HG02610 (cell line): Measurements from ENCODE around the gene CAPRIN2.

Experiments
- ATAC-seq: cut with Tn5 transposase; IDR thresholded peaks from one replicate; pipeline ENCODE4 v1.9.1; 2021; ENCODE audit warnings: mild to moderate bottlenecking, moderate library complexity; ENCODE audit not compliant: unreplicated experiment

The CAPRIN2 gene, protein sequence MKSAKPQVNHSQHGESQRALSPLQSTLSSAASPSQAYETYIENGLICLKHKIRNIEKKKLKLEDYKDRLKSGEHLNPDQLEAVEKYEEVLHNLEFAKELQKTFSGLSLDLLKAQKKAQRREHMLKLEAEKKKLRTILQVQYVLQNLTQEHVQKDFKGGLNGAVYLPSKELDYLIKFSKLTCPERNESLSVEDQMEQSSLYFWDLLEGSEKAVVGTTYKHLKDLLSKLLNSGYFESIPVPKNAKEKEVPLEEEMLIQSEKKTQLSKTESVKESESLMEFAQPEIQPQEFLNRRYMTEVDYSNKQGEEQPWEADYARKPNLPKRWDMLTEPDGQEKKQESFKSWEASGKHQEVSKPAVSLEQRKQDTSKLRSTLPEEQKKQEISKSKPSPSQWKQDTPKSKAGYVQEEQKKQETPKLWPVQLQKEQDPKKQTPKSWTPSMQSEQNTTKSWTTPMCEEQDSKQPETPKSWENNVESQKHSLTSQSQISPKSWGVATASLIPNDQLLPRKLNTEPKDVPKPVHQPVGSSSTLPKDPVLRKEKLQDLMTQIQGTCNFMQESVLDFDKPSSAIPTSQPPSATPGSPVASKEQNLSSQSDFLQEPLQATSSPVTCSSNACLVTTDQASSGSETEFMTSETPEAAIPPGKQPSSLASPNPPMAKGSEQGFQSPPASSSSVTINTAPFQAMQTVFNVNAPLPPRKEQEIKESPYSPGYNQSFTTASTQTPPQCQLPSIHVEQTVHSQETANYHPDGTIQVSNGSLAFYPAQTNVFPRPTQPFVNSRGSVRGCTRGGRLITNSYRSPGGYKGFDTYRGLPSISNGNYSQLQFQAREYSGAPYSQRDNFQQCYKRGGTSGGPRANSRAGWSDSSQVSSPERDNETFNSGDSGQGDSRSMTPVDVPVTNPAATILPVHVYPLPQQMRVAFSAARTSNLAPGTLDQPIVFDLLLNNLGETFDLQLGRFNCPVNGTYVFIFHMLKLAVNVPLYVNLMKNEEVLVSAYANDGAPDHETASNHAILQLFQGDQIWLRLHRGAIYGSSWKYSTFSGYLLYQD

DNA sequence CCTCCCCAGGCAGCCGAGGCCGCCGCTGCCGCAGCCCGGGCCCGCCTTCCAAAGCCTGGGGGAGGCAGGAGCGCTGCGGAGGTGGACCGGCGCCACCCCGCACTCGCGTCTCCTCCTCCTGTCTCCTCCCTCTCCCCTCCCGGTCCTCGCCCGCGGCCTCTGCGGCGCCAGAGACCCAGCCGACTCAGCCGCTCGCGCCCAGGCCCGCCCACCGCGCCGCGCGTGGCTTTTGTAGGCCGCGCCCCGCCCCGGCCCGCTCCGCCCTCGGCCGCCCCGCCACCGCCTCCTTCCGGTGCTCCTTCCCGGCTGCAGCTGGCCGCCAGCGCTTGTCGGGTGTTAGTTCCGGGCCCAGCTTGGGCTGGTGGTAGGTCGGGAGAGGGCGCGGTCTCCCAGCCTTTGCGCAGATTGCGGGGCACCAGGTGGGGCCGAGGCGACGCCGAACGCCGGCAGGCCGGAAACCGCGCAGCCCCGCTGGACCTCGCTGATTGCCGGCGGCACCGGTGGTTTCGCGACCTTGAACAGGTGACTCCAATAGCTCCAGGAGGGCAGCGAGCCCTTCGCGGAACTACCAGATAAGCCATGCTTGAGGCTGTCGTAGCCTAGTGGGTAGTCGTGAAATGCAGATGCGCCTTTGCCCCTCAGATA lies at the start of gene CAPRIN2:
Gene CAPRIN2, minus strand, starts transcription at position 202 of the 645 bp plus-strand sequence. CDS start 1,431 bp downstream, outside the sequence.
- ATAC-seq = peak; percentile 95

DNA sequence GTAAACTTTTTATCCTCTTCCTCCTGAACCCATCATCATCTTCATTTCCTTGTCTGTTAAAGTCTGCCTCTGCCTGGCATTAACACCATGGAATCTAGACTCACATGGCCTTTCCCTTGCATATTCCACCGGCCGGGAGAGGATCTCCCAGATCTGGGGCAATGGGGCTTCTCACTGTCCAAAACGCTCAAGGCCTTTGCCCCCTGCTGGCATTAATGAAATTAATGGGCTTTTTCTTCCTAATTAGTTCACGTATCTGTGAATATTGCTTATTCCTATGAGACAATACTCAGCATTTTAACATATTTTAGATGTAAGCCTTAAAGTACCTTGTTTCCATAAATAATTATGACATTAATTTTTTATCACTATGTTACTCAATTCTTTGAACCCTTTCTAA lies 42.9 kb upstream of the CAPRIN2 start:
- no peak for ATAC-seq

DNA sequence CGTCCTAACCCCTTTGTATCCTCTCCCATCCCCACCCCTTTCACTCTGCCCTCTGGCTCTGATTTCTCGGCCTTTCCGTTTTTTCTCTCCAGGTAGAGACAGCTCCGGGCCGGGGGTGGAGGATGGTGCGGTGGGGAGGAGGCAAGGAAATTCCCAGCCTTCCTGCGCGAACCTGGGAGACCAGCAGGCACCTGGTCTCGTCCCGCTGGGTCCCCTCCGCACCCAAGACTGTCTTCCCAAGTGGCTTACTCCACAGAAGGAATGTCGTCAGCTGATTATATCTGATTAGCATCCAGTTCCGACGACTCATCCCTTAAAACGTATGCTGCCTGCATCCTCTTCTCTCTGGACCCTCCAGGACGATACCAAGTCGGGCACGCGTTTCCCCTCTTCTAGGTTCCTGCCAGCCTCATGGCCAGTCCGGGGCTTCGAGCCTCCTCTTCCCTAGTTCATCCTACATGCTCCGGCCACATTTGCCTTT lies 42.2 kb upstream of the CAPRIN2 start:
- no peak for ATAC-seq

DNA sequence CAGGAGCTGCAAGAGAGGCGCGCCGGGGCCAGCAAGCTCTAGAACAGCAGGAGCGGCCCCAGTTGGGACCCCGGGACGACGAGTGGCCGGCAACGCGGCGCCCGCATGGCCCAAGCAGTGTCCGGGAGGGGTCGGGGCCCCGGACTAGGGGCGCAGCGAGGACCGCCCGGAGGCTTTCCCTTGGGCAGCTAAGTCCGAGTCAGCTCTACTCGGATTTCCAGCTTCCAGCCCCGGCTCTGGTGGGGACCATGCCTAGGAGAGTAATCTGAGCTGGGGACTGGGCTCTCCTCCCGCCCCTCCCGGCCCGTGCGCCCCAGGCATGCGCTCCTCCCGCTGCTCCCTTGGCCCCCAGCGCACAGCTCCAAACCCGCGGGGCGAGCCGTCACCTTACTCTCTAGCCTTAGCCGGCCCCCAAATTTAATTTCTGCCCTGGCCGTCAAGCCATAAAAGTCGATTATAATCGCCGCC lies 41.6 kb upstream of the CAPRIN2 start:
- ATAC-seq = peak; percentile 4

DNA sequence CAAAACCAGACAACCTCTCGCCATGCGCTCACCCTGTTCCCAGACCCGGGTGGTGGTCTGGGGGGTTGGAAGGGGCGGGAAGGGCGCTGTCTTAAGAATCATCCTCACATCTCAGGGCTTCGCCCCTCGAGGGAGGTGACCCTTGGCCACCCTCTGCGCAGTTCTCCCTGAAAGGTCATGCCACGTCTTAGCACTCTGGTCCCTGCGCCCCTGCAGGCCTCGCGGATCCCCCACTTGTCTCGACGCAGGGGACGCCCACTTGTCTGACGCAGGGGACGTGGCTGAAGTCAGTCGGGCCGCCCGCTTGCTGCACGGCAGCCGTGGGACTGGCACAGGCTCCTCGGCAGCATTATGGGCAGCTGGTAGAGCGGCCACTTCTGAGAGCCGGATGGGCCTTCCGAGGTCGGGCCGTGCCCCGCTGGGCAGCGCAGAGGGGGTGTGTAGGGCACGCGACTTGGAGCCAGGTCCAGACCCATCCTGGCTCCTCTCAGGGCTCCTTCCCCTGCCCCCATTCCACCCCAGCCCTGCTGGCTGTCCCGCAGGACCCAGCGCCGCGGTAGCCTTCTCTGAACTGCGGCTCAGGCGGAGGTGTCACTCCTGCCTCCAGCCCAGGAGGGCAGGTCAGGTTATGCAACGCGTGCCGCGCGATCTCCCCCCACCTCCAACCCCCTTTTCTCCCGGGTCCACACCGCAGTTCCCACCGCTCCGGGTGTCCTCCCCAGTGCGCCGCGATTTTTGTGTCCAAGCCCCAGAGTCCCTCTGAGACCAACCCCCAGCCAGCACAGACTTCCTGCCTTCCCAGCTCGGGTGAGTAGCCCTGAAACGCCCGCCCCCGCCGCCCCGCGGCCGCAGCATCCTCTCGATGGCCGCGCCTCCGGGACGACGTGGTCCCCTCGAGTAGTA lies 40.9 kb upstream of the CAPRIN2 start:
- peak; percentile 82 for ATAC-seq

DNA sequence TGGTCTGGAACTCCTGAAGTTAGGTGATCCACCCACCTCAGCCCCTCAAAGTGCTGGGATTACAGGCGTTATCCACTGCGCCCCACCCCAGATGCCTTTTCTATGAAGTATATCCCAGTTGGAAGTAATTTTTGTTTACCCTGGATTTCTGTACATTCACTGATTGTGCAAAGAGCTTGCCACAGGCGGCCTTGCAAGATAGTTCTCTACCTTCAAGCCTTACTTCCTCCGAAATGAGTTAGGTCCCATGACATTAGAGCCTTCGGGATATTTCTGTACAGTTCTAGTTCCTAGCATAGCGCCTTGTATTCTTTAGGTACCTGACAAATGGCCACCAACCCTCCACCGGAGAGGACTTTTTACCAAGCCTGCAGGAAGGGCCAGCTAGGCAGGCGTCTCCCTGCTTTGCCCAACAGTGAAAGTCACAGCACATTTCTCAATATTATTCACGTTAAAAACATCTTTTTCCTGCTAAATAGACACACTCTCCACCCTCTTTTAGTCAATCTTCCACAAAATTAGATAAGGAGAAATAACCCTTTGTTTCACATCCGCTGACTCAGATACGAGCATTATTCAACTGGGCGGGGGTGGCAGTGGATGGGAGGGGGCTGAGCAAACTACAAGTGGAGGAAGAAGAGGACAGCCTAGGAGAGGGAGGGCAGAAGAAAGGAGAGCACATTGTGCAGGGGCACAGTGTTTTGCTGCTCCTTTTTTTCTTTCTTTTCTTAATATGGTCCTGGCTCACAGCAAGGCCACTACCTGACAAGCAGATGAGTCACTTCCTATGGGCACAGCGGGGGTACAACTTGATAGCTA lies 40.0 kb upstream of the CAPRIN2 start:
- ATAC-seq = no peak

DNA sequence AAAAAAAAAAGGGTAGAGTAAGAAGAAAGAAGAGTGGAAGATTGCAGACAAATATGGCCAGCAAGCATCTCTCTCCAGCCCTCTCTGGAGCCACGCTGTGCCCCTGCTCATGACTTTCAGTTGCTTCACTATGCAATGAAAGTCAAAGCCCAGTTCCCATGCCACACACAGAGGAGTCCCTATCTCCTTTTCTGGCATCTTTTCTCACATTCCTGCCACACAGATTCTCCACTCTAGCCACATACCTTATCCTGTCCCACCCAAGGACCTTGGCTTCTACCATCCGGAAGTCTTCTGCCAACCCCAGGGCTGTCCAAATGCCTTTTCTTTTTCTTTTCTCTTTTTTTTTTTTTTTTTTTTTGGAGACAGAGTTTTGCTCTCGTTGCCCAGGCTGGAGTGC lies 39.3 kb upstream of the CAPRIN2 start:
- no peak for ATAC-seq

DNA sequence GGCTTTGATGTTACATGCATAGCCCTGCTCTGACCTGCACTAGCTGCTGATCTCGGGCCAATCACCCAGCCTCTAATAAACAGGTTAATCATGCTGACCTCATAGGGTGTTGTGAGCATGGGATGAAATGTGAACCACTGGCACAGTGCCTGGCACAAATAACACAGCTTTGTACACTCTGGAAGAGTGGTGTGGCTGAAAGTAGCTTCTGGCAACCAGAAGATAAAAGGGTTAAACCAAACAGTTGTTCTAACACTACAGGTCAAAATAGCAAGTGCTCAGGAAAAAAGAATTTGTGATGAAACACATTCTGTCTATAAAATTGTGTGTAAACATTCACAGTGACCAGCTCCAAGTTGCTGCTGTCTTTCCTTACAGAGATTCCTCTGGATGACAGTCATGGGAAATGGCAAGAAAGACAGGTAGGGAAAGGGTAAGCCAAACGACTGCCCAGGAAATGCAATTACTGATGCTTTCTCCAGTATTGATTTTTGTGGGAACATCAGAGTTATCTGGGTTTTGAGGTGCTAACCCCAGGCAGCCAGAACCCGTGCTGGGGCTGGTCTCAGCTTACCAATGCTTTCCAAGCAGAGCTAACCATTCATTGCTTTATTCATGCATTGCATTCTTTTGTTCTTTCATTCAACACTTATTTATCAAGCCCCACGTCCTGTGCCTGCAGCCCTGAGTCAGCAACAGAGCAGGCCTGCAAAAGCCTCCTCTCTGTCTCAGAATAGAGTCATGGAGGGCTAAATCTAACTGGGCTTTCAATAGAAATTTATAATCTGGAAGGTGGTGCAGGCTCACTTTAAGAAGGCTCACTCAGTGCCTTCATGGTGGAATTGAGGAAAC lies 38.1 kb upstream of the CAPRIN2 start:
- no peak for ATAC-seq

DNA sequence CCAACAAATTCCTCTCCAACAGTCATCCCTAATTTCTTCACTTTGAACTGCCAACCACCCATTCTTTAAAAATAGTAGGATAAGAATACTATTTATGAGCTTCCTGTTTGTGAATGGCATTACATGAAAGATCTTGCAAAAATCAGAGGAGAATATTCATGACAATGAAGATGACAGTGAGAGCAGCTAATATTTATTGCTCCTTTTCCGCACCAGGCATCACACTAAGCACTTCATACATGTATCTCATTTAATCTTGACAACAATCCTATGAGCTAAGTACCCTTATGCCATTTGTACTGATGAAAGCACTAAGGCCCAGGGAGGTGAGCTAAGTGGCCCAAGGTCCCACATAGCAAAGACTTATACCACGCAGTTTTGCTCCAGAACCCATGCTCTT lies 37.3 kb upstream of the CAPRIN2 start:
- no peak for ATAC-seq

DNA sequence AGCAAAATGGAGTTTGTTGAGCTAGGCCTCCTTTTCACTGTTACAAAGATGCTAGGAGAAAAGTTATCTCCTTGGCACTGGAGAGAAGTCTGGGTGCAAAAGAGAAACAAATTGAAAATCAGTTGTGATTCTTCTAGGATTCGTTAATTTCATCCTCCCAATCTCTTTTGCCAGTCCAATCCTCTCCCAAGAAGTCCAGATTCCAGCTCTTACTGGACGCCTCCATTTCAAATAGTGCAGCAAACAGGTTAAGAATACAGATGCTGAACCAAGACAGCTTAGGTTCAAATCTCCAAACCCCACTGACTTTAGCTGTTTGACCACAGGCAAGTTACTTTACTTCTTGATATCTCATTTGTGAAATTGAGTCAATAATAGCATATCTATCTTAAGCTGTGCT lies 34.0 kb upstream of the CAPRIN2 start:
- ATAC-seq = no peak

DNA sequence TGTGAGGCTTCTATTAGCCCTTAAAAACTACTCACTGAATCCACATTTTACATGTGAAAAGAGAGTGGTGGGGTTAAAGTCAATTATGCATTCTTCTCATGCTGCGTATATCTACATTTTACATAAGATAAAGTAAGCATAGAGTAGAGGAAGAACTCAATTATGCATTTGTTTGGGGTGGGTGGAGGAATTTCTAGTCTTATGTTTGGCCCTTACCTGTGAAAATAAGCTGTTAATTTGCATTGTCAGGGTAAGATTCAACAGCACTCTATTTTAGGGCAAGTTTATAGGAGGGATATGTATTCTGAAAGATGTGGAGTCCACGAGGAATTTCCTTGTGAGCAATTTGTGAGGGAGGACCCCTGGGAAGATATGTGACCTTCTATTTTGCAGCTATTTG lies 30.9 kb upstream of the CAPRIN2 start:
- ATAC-seq = no peak

DNA sequence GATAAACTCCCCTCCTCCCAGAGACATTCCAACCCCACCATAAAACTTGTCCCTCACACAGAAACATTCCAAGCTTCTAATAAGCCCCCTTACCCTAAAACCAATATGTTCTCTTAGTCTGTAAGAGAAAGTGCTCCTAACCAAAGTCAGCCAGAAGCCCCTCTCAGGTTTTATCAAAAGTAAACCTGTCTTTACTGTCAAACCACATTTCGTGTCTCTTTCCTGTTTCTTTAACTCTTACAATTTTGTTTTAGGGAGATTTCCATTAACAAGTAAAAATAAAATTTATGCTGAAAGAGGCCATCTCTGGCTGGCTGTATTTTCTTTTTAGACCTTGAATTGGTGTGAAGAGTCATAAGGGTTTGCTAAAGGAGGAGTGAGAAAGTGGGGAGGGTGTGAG lies 29.8 kb upstream of the CAPRIN2 start:
- ATAC-seq = no peak

DNA sequence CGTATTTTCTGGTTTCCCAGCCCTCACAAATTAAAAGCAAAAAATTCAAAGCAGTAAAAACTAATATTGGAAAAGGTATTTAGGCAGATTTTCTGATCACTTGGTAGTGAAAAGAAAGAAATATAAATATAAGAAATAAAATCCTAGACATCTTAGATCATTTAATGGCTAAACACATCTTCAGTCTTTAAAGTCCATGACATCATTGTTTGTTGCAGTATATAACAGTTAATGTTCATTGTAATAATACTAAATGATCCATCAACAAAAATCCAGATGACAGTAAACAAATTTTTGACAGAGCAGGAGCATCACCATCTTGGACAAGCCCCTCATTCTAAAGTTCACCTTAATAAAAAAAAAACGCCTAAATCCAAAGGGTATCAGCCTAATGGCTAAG lies 29.2 kb upstream of the CAPRIN2 start:
- ATAC-seq = no peak

DNA sequence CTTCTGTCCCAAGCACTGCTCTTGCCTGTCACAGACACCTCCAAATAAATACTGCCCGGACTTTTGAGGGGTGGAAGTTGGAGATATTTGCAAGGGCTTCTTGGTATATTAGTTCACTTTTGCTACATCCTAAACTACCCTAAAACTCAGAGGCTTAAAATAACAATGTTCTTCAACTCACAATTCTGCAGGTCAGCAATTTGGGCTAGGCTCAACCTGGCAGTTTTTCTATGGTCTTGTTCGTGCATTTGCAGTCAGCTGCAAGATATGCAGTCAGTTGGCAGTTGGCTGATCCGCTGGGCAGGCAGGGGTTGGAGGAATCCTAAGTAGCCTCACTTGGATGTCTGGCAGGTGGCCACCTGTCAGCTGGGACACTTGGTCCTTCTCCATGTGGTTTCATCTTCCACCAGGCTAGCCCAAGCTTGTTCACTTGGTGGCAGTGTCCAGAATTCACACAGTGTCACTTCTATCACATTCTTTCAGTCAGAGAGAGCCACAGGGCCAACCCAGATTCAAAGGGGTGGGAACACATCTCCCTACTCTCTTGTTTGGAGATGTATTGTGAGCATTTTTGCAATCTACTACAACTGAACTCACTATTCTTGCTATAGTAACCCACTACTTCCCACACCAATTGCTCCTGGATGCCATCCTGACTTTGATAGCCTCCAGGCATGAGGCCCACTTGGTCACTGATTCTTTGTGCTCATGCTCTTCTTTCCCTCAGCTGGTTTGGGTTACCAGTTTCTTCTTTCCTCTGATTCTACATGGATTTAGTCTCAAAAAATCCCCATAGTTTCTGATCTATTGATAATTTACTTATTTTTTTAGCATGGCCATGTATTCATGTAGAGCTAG lies 27.8 kb upstream of the CAPRIN2 start:
- ATAC-seq = no peak

DNA sequence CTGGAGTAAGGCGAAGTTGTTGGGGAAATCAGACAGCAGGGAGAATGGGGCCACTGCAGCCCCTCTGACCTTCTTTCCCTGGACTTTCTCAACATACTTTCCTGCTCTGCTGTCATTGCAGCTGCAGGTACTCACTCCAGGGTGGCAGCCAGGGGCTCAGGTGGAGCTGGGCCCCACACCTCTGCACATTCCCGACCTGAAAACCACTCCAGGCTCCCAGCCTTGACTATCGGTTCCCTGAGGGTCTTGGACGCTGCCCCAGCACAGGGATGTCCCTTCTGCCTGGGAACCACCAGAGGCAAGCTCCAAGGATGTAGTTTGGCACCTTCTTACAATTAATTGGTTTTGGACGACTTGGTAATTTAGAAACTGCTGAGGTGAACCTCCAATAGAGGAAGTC lies 24.8 kb upstream of the CAPRIN2 start:
- no peak for ATAC-seq

DNA sequence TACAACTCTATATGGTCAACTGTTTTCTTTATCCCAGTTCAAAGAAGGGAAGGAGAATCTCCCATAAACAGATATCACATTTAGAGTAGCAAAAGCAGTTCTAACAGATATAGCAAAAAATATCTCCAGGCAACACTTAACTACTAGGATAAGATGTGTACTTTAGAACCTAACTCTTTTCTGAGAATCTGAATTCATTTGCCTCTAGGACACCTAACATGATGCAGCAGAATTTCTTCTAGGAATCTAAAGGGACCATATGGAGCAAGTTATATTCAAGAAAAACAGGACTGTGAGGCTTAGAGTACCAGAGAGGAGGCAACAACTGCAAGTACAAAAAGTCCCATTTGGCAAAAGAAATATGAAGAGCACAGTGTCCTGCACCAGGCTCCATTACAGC lies 24.4 kb upstream of the CAPRIN2 start:
- ATAC-seq = no peak

DNA sequence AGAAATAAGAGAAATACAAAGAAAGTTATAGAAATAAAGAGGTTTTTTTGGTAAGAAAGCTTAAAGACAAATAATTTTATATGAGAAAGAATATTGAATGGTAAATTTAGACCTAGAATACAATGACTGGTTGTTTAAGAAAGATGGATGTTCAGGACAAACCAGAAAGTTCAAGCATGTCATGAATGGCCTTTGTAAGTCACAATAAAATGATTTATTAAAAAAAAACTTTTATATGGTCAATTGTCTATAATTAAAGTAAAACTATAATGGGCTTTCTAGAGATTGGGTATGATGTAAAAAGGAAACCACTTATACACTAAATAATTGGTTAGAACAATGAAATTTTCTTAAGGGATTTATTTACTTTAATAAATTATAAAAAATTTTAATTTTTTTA lies 19.8 kb upstream of the CAPRIN2 start:
- ATAC-seq = no peak
